T-cell (primary cell): ENCODE results near the gene BANF2. TPM values are rescaled to one million over a fixed set of nuclear protein-coding genes. Genes with fewer than 3 reads are reported as not detected.

ENCODE experiments used
- ATAC-seq, 4 experiments: fragments of 200-7000 bp in 3 of 4; fragments of 150-1000 bp in 1 of 4; cut with Tn5 transposase; replicated peaks in 1 of 4; 1 replicate in 3 of 4; 2 replicates in 1 of 4; pipeline ENCODE4 v1.10.0; 2021; ENCODE audit warnings: moderate library complexity in 3 of 4, mild to moderate bottlenecking in 2 of 4, moderate number of reproducible peaks in 1 of 4
- CTCF ChIA-PET, 2 donors: fragments of 300-600 bp; sonication (Branson Sonifier 250); formaldehyde crosslinking; loops; one replicate each; lab custom pipeline; 2022; ENCODE audit warnings: antibody characterized with exemption in 2 of 2; lab: Charles Lee
- POLR2A ChIA-PET, 2 donors: fragments of 300-600 bp; sonication (Branson Sonifier 250); formaldehyde crosslinking; loops; one replicate each; lab custom pipeline; 2022; ENCODE audit warnings: antibody characterized with exemption in 2 of 2; lab: Charles Lee
- DNase-seq, 35 experiments: peaks; one replicate each; pipeline versions ENCODE4 v3.0.0 to v3.0.0-alpha.2; 2013 to 2023
- H3K27ac ChIP-seq: one replicate; pipeline ENCODE4 v1.5.1; 2013; ENCODE audit warnings: low read length
- H3K27me3 ChIP-seq, 2 experiments: replicated peaks in 1 of 2; 1 replicate in 1 of 2; 2 replicates in 1 of 2; pipeline versions ENCODE4 v1.6.1 to v1.7.0; 2013; ENCODE audit warnings: low read length in 1 of 2, mixed read lengths in 1 of 2; ENCODE audit not compliant: control insufficient read depth in 2 of 2, insufficient read depth in 2 of 2; ENCODE audit errors: extremely low read depth in 1 of 2
- H3K36me3 ChIP-seq, 2 donors: 1 replicate in 1 of 2; 2 replicates in 1 of 2; pipeline versions ENCODE4 v1.6.1 to v1.7.0; 2013; ENCODE audit warnings: low read length in 1 of 2; ENCODE audit not compliant: control insufficient read depth in 2 of 2, insufficient read depth in 1 of 2; ENCODE audit errors: extremely low read depth in 1 of 2
- H3K4me1 ChIP-seq, 2 experiments: 1 replicate in 1 of 2; 2 replicates in 1 of 2; pipeline versions ENCODE4 v1.6.1 to v1.7.0; 2013; ENCODE audit warnings: low read length in 2 of 2, mixed read lengths in 1 of 2; ENCODE audit not compliant: insufficient read depth in 2 of 2, control insufficient read depth in 1 of 2; ENCODE audit errors: extremely low read depth in 1 of 2
- H3K4me3 ChIP-seq, 2 donors: 1 replicate in 1 of 2; 2 replicates in 1 of 2; pipeline versions ENCODE4 v1.5.1 to v1.7.0; 2013; ENCODE audit warnings: mild to moderate bottlenecking in 2 of 2, low read length in 1 of 2, moderate library complexity in 1 of 2; ENCODE audit not compliant: control insufficient read depth in 1 of 2; ENCODE audit errors: extremely low read depth in 1 of 2
- H3K9me3 ChIP-seq: 2 replicates; pipeline ENCODE4 v1.7.0; 2013
- H3K27ac Mint-ChIP-seq, 2 donors: one replicate each; pipeline ENCODE4 v1.8.0; 2020 to 2021; ENCODE audit warnings: mild to moderate bottlenecking in 2 of 2, mixed read lengths in 2 of 2
- H3K27me3 Mint-ChIP-seq, 2 donors: one replicate each; pipeline ENCODE4 v1.8.0; 2021 to 2022; ENCODE audit warnings: mixed read lengths in 2 of 2
- H3K36me3 Mint-ChIP-seq: one replicate; pipeline ENCODE4 v1.8.0; 2021; ENCODE audit warnings: mixed read lengths
- H3K4me1 Mint-ChIP-seq, 3 donors: one replicate each; pipeline ENCODE4 v1.8.0; 2020 to 2022; ENCODE audit warnings: mixed read lengths in 3 of 3, mild to moderate bottlenecking in 1 of 3
- H3K4me3 Mint-ChIP-seq, 3 donors: one replicate each; pipeline ENCODE4 v1.8.0; 2020 to 2022; ENCODE audit warnings: mild to moderate bottlenecking in 3 of 3, mixed read lengths in 3 of 3, moderate library complexity in 3 of 3
- H3K9me3 Mint-ChIP-seq, 3 donors: one replicate each; pipeline ENCODE4 v1.8.0; 2020 to 2022; ENCODE audit warnings: mixed read lengths in 3 of 3
- WGBS: methylation state at CpG from one replicate; pipeline ENCODE4 v1.1.5; 2013; ENCODE audit warnings: missing lambda C conversion rate; ENCODE audit not compliant: insufficient coverage; 5-methylcytosine and 5-hydroxymethylcytosine counted together
- total RNA-seq, 35 experiments: library from RNA in 6 of 35; stranded (reverse) in 6 of 35; fragments of 120-200 nt in 1 of 35; gene quantifications; one replicate each; pipeline versions ENCODE4 v1.2.1 to v1.2.4 and lab custom pipeline; 2013 to 2026

BANF2 gene
- total RNA-seq, 5 donors from 2014 or later (not counting 1 experiment from before 2014, with no cell fraction given) = not detected

DNA sequence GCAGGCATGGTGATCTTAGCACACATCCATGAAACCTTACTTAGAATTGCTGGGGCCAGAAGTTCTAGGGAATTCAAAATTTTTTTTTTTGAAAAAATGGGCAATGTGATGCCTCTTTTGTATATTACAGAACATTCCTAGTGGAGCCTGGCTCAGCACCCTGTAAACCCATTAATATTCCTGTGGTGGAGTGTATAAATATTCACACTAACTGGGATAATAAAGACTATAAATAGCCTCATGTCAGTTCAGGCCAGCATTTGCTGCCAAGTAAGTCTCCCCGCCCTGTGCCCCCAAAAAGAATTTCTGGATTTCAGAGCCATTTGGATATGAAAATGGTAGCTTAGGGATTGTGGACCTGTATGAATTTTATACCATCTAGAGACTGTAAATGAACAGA, 14.8 kb downstream of the BANF2 start:
- Histone ChIP-seq H3K9me3 (no peaks in the 10 kb centered on the region), H3K27ac (no peak overlapping the region), H3K36me3 (no peaks in the 10 kb centered on the region), H3K4me3 (no peak overlapping the region), H3K27me3 (peaks cover 0 to 20% of the 10 kb centered on the region in 2 experiments), H3K4me1 (no peaks in the 10 kb centered on the region)
- Mint-ChIP-seq H3K4me3 (no peak overlapping the region), H3K36me3 (no peaks in the 10 kb centered on the region), H3K27me3 (peaks cover 0 to 10% of the 10 kb centered on the region in 2 donors), H3K27ac (no peak overlapping the region), H3K9me3 (no peaks in the 10 kb centered on the region), H3K4me1 (no peaks in the 10 kb centered on the region)
- POLR2A ChIA-PET = no interaction called here
- CTCF ChIA-PET = no interaction called here
- no CpG with 5 or more reads among the region's 1 CpG for WGBS
- ATAC-seq (no peak), DNase-seq (no peak)

DNA sequence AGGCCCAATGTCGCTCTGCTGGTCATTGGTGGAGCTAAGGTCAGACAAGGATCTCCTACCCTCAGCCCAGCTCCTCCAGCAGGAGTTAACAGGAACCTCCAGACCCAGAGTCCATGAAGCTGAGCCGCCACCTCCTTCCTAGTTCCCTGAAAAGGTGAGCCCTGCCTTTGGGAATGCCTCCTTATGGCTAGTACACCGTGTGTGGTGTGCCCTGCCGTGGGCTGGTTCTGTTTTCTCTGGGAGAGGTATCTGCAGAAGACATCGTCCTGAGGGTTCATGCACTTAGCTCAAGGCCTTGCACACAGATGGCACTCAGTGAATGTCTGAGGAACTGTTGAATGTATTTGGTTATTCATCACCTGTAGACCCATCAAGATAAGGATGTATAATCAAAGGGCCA, 15.3 kb downstream of the BANF2 start:
- ChIA-PET CTCF (interaction anchor here in 1 of 2 donors (0.6 kb wide), 1 partner anchor 8 kb away, joined by 3 read pairs; no protein-coding TSS in a partner anchor), POLR2A (no interaction called here)
- no peaks in the 10 kb centered on the region for H3K4me1 Mint-ChIP-seq
- H3K27ac Mint-ChIP-seq = no peak overlapping the region
- no peak overlapping the region for H3K4me3 Mint-ChIP-seq
- H3K4me1 ChIP-seq = no peaks in the 10 kb centered on the region
- peaks cover 0 to 10% of the 10 kb centered on the region in 2 donors for H3K27me3 Mint-ChIP-seq
- no peaks in the 10 kb centered on the region for H3K9me3 ChIP-seq
- H3K27ac ChIP-seq = no peak overlapping the region
- no peaks in the 10 kb centered on the region for H3K36me3 Mint-ChIP-seq
- ATAC-seq (no peak), DNase-seq (no peak)
- H3K36me3 ChIP-seq = no peaks in the 10 kb centered on the region
- WGBS = 83% methylated on average over 4 of the region's 5 CpGs
- peaks cover 0 to 20% of the 10 kb centered on the region in 2 experiments for H3K27me3 ChIP-seq
- H3K9me3 Mint-ChIP-seq = no peaks in the 10 kb centered on the region
- H3K4me3 ChIP-seq = no peak overlapping the region

DNA sequence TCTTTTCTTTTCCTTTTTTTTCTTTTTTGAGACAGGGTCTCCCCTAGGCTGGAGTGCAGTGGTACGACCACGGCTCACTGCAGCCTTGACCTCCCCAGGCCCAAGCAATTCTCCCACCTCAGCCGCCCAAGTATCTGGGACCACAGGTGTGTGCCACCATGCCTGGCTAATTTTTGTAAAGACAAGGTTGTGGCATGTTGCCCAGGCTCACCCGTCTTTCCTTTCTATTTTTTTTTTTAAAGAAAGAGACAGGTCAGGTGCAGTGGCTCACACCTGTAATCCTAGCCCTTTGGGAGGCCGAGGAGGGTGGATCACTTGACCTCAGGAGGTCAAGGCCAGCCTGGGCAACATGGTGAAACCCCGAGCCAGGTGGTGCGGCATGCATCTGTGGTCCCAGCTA, 16.6 kb downstream of the BANF2 start:
- Mint-ChIP-seq H3K4me1 (no peaks in the 10 kb centered on the region), H3K27ac (no peak overlapping the region), H3K36me3 (no peaks in the 10 kb centered on the region), H3K4me3 (no peak overlapping the region), H3K27me3 (peaks cover 0 to 10% of the 10 kb centered on the region in 2 donors), H3K9me3 (no peaks in the 10 kb centered on the region)
- WGBS = 82% methylated on average over 6 of the region's 7 CpGs
- H3K4me1 ChIP-seq = no peaks in the 10 kb centered on the region
- CTCF ChIA-PET = no interaction called here
- H3K27ac ChIP-seq = no peak overlapping the region
- DNase-seq (no peak), ATAC-seq (no peak)
- H3K27me3 ChIP-seq = peaks cover 0 to 13% of the 10 kb centered on the region in 2 experiments
- H3K4me3 ChIP-seq = no peak overlapping the region
- H3K9me3 ChIP-seq = no peaks in the 10 kb centered on the region
- POLR2A ChIA-PET = interaction anchor here in 1 of 2 donors (0.6 kb wide), 1 partner anchor 12 kb away, joined by 3 read pairs; no protein-coding TSS in a partner anchor
- no peaks in the 10 kb centered on the region for H3K36me3 ChIP-seq

- no peak for ATAC-seq
- CTCF ChIA-PET = no interaction called here
- no peak overlapping the region for H3K27ac Mint-ChIP-seq
These were observed 21.0 kb downstream of the BANF2 start for GRCh38 chr20:17720755-17721154.

GRCh38 chr20:17721802-17722486, 22.2 kb downstream of the BANF2 start:
- ATAC-seq (no peak), DNase-seq (no peak)
- ChIA-PET CTCF (interaction anchor here in 1 of 2 donors (0.6 kb wide), 1 partner anchor 149 kb away, joined by 3 read pairs; no protein-coding TSS in a partner anchor), POLR2A (no interaction called here)
- Mint-ChIP-seq H3K27ac (no peak overlapping the region), H3K27me3 (peaks cover 14 to 20% of the 10 kb centered on the region in 2 donors), H3K9me3 (no peaks in the 10 kb centered on the region), H3K4me1 (no peaks in the 10 kb centered on the region), H3K4me3 (no peak overlapping the region), H3K36me3 (no peaks in the 10 kb centered on the region)
- Histone ChIP-seq H3K4me1 (no peaks in the 10 kb centered on the region), H3K4me3 (no peak overlapping the region), H3K27ac (no peak overlapping the region), H3K9me3 (no peaks in the 10 kb centered on the region), H3K27me3 (peaks cover 0 to 17% of the 10 kb centered on the region in 2 experiments), H3K36me3 (no peaks in the 10 kb centered on the region)
- no CpG with 5 or more reads among the region's 6 CpGs for WGBS

More at GRCh38 chr20:17720755-17721154, 21.0 kb downstream of the BANF2 start:
- no peaks in the 10 kb centered on the region for H3K9me3 Mint-ChIP-seq
- Histone ChIP-seq H3K4me1 (no peaks in the 10 kb centered on the region), H3K27ac (no peak overlapping the region), H3K4me3 (no peak overlapping the region), H3K9me3 (no peaks in the 10 kb centered on the region), H3K27me3 (peaks cover 0 to 17% of the 10 kb centered on the region in 2 experiments), H3K36me3 (no peaks in the 10 kb centered on the region)
- H3K4me3 Mint-ChIP-seq = no peak overlapping the region
- H3K4me1 Mint-ChIP-seq = no peaks in the 10 kb centered on the region
- peaks cover 14 to 20% of the 10 kb centered on the region in 2 donors for H3K27me3 Mint-ChIP-seq
- H3K36me3 Mint-ChIP-seq = no peaks in the 10 kb centered on the region
- DNase-seq = no peak
- WGBS = 50% methylated on average over 1 of the region's 4 CpGs
- POLR2A ChIA-PET = no interaction called here

DNA sequence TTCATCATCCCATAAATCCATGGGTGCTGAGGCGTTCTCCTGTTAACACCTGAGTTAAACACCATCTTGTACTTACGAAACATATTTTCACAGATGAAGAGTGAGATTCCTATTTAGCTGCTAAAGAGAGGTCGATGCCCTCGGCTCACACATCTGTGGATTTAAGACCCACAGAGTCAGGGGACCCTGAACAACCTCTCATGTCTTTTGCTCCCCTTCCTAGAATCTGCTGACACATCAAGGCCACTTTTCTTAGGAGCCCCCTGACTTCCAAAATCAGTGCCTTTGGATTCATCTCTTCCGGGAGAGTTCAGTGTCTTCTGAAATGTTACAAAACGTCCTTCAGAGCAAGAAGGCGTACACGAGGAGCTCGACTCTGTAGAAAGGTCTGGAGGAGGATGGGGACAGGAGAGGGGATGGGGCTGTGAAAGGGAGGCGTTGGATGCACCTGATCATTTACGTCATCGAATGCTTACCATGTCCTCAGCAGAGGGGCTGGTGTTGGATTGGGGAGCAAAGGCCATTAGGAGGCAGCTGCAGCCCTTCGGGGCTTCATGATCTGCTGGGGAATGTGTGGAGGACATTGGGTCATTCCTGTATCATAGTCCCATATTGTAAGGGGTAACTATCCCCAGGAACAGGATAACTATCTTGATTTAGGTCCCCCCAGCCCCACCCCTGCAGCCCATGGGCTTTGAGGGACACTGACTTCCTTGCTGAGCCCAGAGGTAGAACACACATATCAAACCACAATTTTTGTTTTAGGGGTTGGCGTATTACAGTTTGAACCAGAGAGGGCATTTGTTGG, 22.9 kb downstream of the BANF2 start:
- Mint-ChIP-seq H3K4me1 (no peaks in the 10 kb centered on the region), H3K9me3 (no peaks in the 10 kb centered on the region), H3K27ac (no peak overlapping the region), H3K4me3 (no peak overlapping the region), H3K27me3 (peaks cover 14 to 20% of the 10 kb centered on the region in 2 donors), H3K36me3 (no peaks in the 10 kb centered on the region)
- Histone ChIP-seq H3K36me3 (no peaks in the 10 kb centered on the region), H3K27me3 (peaks cover 0 to 23% of the 10 kb centered on the region in 2 experiments), H3K27ac (no peak overlapping the region), H3K9me3 (no peaks in the 10 kb centered on the region), H3K4me3 (no peak overlapping the region), H3K4me1 (no peaks in the 10 kb centered on the region)
- ChIA-PET CTCF (interaction anchor here in 1 of 2 donors (0.6 kb wide), 1 partner anchor 150 kb away, joined by 3 read pairs; no protein-coding TSS in a partner anchor), POLR2A (no interaction called here)
- 74% methylated on average over 10 of the region's 14 CpGs for WGBS
- DNase-seq = no peak
- no peak for ATAC-seq
